Measurements from ENCODE around the gene RSRC1. TPM values are rescaled to one million over a fixed set of nuclear protein-coding genes. Genes with fewer than 3 reads are reported as not detected.

RSRC1 gene
- total and polyA plus RNA-seq, 10 donors, result 7.2 to 56.5 (median 33.1) TPM

GRCh38 chr3:158181096-158181495, 71.2 kb downstream of the RSRC1 start:
- Histone ChIP-seq H3K36me3 (peaks cover 0 to 2% (median 0%) of the 10 kb centered on the region in 6 donors), H3K27me3 (replicated peaks in 1 of 7) (no peaks in the 10 kb centered on the region), H3K4me1 (no peaks in the 10 kb centered on the region), H3K9me3 (peaks cover 0 to 20% (median 4%) of the 10 kb centered on the region in 8 donors), H3K27ac (no peak overlapping the region), H3K4me3 (no peak overlapping the region)
- TF ChIP-seq POLR2AphosphoS5 (IDR thresholded peaks at IDR 0.05) (no peak), POLR2A (IDR thresholded peaks at IDR 0.05) (no peak), CTCF (IDR thresholded peaks at IDR 0.05 in 8 of 11, conservative IDR thresholded peaks at IDR 0.05 in 3 of 11) (no peak)
- 74 to 100% (median 82%) methylated on average over 1 of the region's 1 CpG for WGBS, 5 donors
- intact Hi-C loops (cut with DNase I; ENCODE audit: low total_unique reads), result no loop called here
- no peak for DNase-seq

GRCh38 chr3:158185711-158186110, 75.8 kb downstream of the RSRC1 start:
- no peak overlapping the region for H3K27ac ChIP-seq
- H3K9me3 ChIP-seq, result no peaks in the 10 kb centered on the region
- H3K4me1 ChIP-seq, result no peaks in the 10 kb centered on the region
- WGBS, 5 donors, result 83 to 95% (median 91%) methylated on average over 1 of the region's 1 CpG
- intact Hi-C loops (cut with DNase I; ENCODE audit: low total_unique reads), result no loop called here
- TF ChIP-seq POLR2A (IDR thresholded peaks at IDR 0.05) (no peak), POLR2AphosphoS5 (IDR thresholded peaks at IDR 0.05) (no peak), CTCF (IDR thresholded peaks at IDR 0.05 in 8 of 11, conservative IDR thresholded peaks at IDR 0.05 in 3 of 11) (no peak)
- no peaks in the 10 kb centered on the region for H3K36me3 ChIP-seq
- H3K27me3 ChIP-seq (replicated peaks in 1 of 7), result no peaks in the 10 kb centered on the region
- no peak for DNase-seq
- no peak overlapping the region for H3K4me3 ChIP-seq

DNA sequence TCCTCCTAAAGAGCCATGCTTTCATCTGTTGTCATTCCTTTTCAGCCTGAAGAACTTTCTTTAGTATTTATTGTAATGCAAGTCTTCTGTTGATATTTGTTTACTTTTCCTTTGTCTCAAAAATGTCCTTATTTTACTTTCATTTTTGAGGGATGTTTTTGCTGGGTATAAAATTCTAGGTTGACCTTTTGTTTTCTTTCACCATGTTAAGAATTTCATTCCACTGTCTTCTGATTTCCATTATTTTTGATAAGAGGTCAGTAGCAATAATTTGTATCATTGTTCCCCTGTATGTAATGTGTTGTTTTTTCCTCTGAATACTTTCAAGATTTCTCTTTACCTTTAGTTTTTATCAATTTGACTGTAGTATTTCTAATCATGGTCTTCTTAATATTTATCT, 91.1 kb downstream of the RSRC1 start:
- no peak for DNase-seq
- peaks cover 9 to 49% (median 42%) of the 10 kb centered on the region in 8 donors for H3K9me3 ChIP-seq
- no peak for TF ChIP-seq POLR2AphosphoS5 (IDR thresholded peaks at IDR 0.05)
- no peak for TF ChIP-seq CTCF (IDR thresholded peaks at IDR 0.05 in 8 of 11, conservative IDR thresholded peaks at IDR 0.05 in 3 of 11)
- no peak for TF ChIP-seq POLR2A (IDR thresholded peaks at IDR 0.05)
- no peaks in the 10 kb centered on the region for H3K27me3 ChIP-seq (replicated peaks in 1 of 7)
- no peak overlapping the region for H3K4me3 ChIP-seq
- H3K36me3 ChIP-seq, result peaks cover 0 to 34% (median 0%) of the 10 kb centered on the region in 6 donors
- no peak overlapping the region for H3K27ac ChIP-seq
- intact Hi-C loops (cut with DNase I; ENCODE audit: low total_unique reads), result no loop called here
- H3K4me1 ChIP-seq, result no peaks in the 10 kb centered on the region

- intact Hi-C loops (cut with DNase I; ENCODE audit: low total_unique reads), result no loop called here
- Histone ChIP-seq H3K4me3 (no peak overlapping the region), H3K27me3 (replicated peaks in 1 of 7) (no peaks in the 10 kb centered on the region), H3K27ac (no peak overlapping the region), H3K36me3 (peaks cover 0 to 31% (median 0%) of the 10 kb centered on the region in 6 donors), H3K4me1 (no peaks in the 10 kb centered on the region), H3K9me3 (peaks cover 9 to 20% (median 19%) of the 10 kb centered on the region in 8 donors)
- DNase-seq, result no peak
- 47 to 95% (median 48%) methylated on average over 2 of the region's 2 CpGs for WGBS, 5 donors
- TF ChIP-seq POLR2A (IDR thresholded peaks at IDR 0.05), result no peak
- no peak for TF ChIP-seq CTCF (IDR thresholded peaks at IDR 0.05 in 8 of 11, conservative IDR thresholded peaks at IDR 0.05 in 3 of 11)
- TF ChIP-seq POLR2AphosphoS5 (IDR thresholded peaks at IDR 0.05), result no peak
Measured at GRCh38 chr3:158205324-158205723, 95.4 kb downstream of the RSRC1 start.

All from spleen (tissue), 11 donors.